OCI-LY3 (cell line): ENCODE results near the gene HSD17B13.

Source experiments
- CTCF ChIP-seq: fragments of 200-600, 300-600 bp; sonication (generic); IDR thresholded peaks from 2 replicates; pipeline ENCODE4 v1.5.1; 2014; ENCODE audit warnings: antibody characterized with exemption, low read length, low read depth
- EZH2phosphoT487 ChIP-seq: fragments of 200-600 bp; shearing (Covaris generic); IDR thresholded peaks from 2 replicates; pipeline ENCODE4 v1.6.1; 2018; ENCODE audit warnings: antibody characterized with exemption, mixed run types, low read depth

GRCh38 chr4:87360338-87360935, 37.8 kb upstream of the HSD17B13 start:
- TF ChIP-seq CTCF, result no peak
- TF ChIP-seq EZH2phosphoT487, result no peak
